ENCODE measurements around the gene ADAMTS19. TPM values are rescaled to one million over a fixed set of nuclear protein-coding genes. Genes with fewer than 3 reads are reported as not detected.

Gene ADAMTS19
- total and polyA plus RNA-seq, 7 donors = 0.01 to 0.69 (median 0.24) TPM; not detected in 1

DNA sequence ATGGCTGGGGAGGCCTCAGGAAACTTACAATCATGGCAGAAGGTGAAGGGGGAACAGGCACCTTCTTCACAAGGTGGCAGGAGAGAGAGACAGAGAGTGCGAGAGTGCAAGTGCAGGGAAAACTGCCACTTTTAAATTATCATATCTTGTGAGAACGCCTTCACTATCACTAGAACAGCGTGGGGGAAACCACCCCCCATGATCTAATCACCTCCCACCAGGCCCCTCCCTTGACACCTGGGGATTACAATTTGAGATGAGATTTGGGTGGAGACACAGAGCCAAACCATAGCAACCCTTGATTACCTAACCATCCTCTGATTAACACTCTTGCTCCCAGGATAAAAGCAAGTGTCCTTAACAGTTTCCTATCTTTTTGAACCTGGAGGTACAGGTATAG is 21.1 kb downstream of the ADAMTS19 start:
- WGBS, 3 donors = 81 to 91% (median 87%) methylated on average over 3 of the region's 3 CpGs
- Histone ChIP-seq H3K36me3 (ENCODE audit: insufficient read depth in 1 of 2, low read depth in 1 of 2) (no peaks in the 10 kb centered on the region), H3K27ac (no peak overlapping the region), H3K4me3 (no peak overlapping the region), H3K27me3 (ENCODE audit: insufficient read depth in 3 of 3, low read length in 2 of 3) (no peaks in the 10 kb centered on the region), H3K9me3 (no peaks in the 10 kb centered on the region), H3K4me1 (no peaks in the 10 kb centered on the region)
- TF ChIP-seq, protein P1, sequence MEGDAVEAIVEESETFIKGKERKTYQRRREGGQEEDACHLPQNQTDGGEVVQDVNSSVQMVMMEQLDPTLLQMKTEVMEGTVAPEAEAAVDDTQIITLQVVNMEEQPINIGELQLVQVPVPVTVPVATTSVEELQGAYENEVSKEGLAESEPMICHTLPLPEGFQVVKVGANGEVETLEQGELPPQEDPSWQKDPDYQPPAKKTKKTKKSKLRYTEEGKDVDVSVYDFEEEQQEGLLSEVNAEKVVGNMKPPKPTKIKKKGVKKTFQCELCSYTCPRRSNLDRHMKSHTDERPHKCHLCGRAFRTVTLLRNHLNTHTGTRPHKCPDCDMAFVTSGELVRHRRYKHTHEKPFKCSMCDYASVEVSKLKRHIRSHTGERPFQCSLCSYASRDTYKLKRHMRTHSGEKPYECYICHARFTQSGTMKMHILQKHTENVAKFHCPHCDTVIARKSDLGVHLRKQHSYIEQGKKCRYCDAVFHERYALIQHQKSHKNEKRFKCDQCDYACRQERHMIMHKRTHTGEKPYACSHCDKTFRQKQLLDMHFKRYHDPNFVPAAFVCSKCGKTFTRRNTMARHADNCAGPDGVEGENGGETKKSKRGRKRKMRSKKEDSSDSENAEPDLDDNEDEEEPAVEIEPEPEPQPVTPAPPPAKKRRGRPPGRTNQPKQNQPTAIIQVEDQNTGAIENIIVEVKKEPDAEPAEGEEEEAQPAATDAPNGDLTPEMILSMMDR (IDR thresholded peaks at IDR 0.05) = no peak
- intact Hi-C loops (cut with DNase I) = no loop called here
- ATAC-seq (no peak), DNase-seq (no peak)

DNA sequence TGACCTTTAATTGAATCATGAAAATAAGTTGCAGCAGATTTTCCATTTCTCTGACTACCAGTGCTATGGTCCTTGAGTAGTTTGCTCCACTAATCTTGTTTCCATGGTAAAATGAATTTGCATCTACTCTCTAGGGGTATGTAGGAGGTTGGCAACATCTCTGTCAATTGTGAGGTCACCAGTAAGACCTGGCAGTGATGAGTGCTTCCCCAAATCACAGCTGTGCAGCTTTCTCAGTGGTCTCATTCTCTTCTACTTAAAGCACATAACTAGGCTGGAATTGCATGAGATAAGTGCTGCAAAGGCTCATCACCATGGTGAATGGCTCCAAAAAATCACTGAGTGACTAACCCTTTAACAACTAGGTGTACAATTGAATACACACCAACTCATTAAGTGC is 36.3 kb downstream of the ADAMTS19 start:
- intact Hi-C loops (cut with DNase I) = no loop called here
- Histone ChIP-seq H3K36me3 (ENCODE audit: insufficient read depth in 1 of 2, low read depth in 1 of 2) (no peaks in the 10 kb centered on the region), H3K27me3 (ENCODE audit: insufficient read depth in 3 of 3, low read length in 2 of 3) (no peaks in the 10 kb centered on the region), H3K4me1 (no peaks in the 10 kb centered on the region), H3K9me3 (no peaks in the 10 kb centered on the region), H3K27ac (no peak overlapping the region), H3K4me3 (no peak overlapping the region)
- DNase-seq (no peak), ATAC-seq (no peak)
- TF ChIP-seq, protein P1 (IDR thresholded peaks at IDR 0.05) = no peak

DNA sequence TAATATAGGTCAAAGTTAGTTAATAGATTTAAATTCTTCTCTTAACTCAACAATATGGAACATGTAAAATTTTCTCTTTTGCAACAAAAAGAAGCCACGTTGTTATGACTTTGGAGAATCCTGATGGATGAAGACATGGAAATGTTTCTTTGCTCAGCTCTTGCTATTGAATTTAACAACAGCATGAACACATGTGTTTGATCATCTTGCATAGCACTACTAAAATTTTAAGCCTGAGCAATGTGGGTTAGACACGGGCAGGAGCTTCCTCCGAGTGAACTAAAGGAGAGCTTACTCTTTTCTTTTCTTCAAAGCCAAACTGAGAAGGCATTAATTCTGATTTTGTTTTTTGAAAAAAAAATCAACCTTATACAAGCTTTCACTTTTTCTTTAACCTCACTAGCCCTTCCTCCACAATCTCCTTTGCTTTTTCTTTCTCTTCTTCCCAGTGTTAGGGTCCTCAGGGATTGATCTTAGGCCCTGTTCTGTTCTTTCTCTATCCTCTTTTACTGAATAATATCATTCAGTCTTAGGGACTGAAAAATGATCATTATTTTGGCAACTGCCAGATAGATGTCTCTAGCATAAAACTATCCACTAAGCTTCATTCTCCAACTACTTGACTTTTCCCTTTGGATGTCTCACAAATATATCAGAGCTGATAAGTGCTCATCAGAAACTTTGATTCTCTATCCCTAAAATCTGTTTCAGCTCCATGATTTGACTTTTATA is 36.9 kb downstream of the ADAMTS19 start:
- no peak overlapping the region for H3K4me3 ChIP-seq

DNA sequence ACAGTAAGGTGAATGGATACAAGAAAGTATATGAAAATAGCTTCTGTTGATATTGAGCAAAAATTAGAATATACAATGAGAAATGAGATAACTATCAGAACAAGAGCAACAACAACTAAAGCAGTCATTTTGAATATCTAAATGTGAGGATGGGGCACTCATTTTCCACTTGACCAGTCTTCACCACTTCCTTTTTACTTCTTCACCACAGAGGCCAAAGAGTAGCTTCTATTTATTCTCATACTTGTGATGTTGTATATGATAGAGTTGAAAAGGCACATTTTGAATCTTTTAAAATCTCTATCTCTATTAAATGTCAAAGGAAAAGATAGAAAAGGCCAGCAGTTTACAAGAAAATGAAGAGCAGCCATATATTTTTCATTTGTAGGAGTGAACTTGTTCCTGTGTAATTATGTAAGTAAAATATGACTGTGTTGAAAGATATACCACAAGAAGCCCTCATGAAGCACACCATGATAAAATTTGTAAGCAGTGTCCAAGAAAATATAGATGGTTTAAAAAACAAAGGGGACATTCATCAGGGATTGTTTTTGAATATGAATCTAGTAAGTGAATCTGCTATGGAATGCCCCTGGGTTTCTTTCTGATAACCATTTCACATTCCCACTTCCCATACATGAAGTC is 39.2 kb downstream of the ADAMTS19 start:
- DNase-seq (no peak), ATAC-seq (no peak)
- Histone ChIP-seq H3K4me1 (no peaks in the 10 kb centered on the region), H3K9me3 (no peaks in the 10 kb centered on the region), H3K27ac (no peak overlapping the region), H3K36me3 (ENCODE audit: insufficient read depth in 1 of 2, low read depth in 1 of 2) (no peaks in the 10 kb centered on the region), H3K4me3 (no peak overlapping the region), H3K27me3 (ENCODE audit: insufficient read depth in 3 of 3, low read length in 2 of 3) (no peaks in the 10 kb centered on the region)
- TF ChIP-seq, protein P1 (IDR thresholded peaks at IDR 0.05) = no peak
- intact Hi-C loops (cut with DNase I) = no loop called here

More for the DNA sequence above, 36.9 kb downstream of the ADAMTS19 start:
- 33 to 51% (median 33%) methylated on average over 3 of the region's 3 CpGs for WGBS, 3 donors
- intact Hi-C loops (cut with DNase I) = no loop called here
- DNase-seq (no peak), ATAC-seq (no peak)
- Histone ChIP-seq H3K27ac (no peak overlapping the region), H3K4me1 (no peaks in the 10 kb centered on the region), H3K36me3 (ENCODE audit: insufficient read depth in 1 of 2, low read depth in 1 of 2) (no peaks in the 10 kb centered on the region), H3K9me3 (no peaks in the 10 kb centered on the region), H3K27me3 (ENCODE audit: insufficient read depth in 3 of 3, low read length in 2 of 3) (no peaks in the 10 kb centered on the region)
- TF ChIP-seq, protein P1 (IDR thresholded peaks at IDR 0.05) = no peak

All from psoas muscle (tissue), 8 donors.